Stimulated activated naive CD4-positive, alpha-beta T cell treated with Interleukin-2 at 50 U/mL for 16 hours (primary cell): ENCODE measurements around the gene USP15.
A peak's percentile ranks its signal among the peaks of the same experiment; 100 is the strongest.

Source experiments
- DNase-seq: peaks from one replicate; lab custom pipeline; 2025; lab: John Stamatoyannopoulos, UW

The USP15 gene

GRCh38 chr12:62259993-62260732 lies at the start of gene USP15:
TSS of gene USP15 (plus strand) at chr12:62260404. CDS start at chr12:62260415, 11 bp downstream.
- peak; percentile 95 for DNase-seq

- DNase-seq, result peak; percentile 26
These were observed 49.8 kb upstream of the USP15 start for GRCh38 chr12:62210422-62210821.

GRCh38 chr12:62211510-62211909 lies 48.7 kb upstream of the USP15 start:
- DNase-seq, result no peak

- no peak for DNase-seq
These were observed 45.4 kb upstream of the USP15 start for GRCh38 chr12:62214846-62215245.

- DNase-seq, result no peak
These were observed 44.7 kb upstream of the USP15 start for GRCh38 chr12:62215506-62215905.

- no peak for DNase-seq
These were observed 42.6 kb upstream of the USP15 start for GRCh38 chr12:62217466-62218194.

- no peak for DNase-seq
These were observed 39.1 kb upstream of the USP15 start for GRCh38 chr12:62221107-62221506.

GRCh38 chr12:62224601-62225000 lies 35.6 kb upstream of the USP15 start:
- no peak for DNase-seq

- DNase-seq, result no peak
These were observed 33.1 kb upstream of the USP15 start for GRCh38 chr12:62227091-62227490.

- no peak for DNase-seq
These were observed 29.6 kb upstream of the USP15 start for GRCh38 chr12:62230652-62231051.

GRCh38 chr12:62232143-62232729 lies 28.0 kb upstream of the USP15 start:
- no peak for DNase-seq

- DNase-seq, result no peak
These were observed 26.4 kb upstream of the USP15 start for GRCh38 chr12:62233805-62234204.

GRCh38 chr12:62239571-62239970 lies 20.6 kb upstream of the USP15 start:
- DNase-seq, result no peak

GRCh38 chr12:62247281-62248045 lies 12.7 kb upstream of the USP15 start:
- DNase-seq, result no peak

GRCh38 chr12:62248873-62249272 lies 11.3 kb upstream of the USP15 start:
- DNase-seq, result no peak

- DNase-seq, result no peak
These were observed 10.8 kb upstream of the USP15 start for GRCh38 chr12:62249419-62249818.

GRCh38 chr12:62250671-62251608 lies 9.3 kb upstream of the USP15 start:
- no peak for DNase-seq

GRCh38 chr12:62251609-62251958 lies 8.6 kb upstream of the USP15 start:
- no peak for DNase-seq

GRCh38 chr12:62252576-62252975 lies 7.6 kb upstream of the USP15 start:
- DNase-seq, result no peak

- DNase-seq, result no peak
These were observed 5.2 kb upstream of the USP15 start for GRCh38 chr12:62254967-62255366.

GRCh38 chr12:62256408-62257096 lies 3.7 kb upstream of the USP15 start:
- peak; percentile 60 for DNase-seq
